ENCODE results near the gene TREM2. TPM values are rescaled to one million over a fixed set of nuclear protein-coding genes. Genes with fewer than 3 reads are reported as not detected.

The TREM2 gene
- total and polyA plus RNA-seq, 2 donors (not counting 1 experiment from before 2014, with no cell fraction given) = 0.33 TPM; not detected in 1

- Histone ChIP-seq H3K4me3 (ENCODE audit: control extremely low read depth in 1 of 5, extremely low read depth in 1 of 5, insufficient read depth in 1 of 5, low read depth in 2 of 5, low read length in 4 of 5) (no peak overlapping the region), H3K9ac (ENCODE audit: low read length) (no peak overlapping the region), H4K20me1 (ENCODE audit: control insufficient read depth, insufficient read depth, low read length, poor library complexity, severe bottlenecking) (no peaks in the 10 kb centered on the region), H3K79me2 (ENCODE audit: control insufficient read depth, insufficient read depth, low read length) (no peaks in the 10 kb centered on the region), H3K4me1 (ENCODE audit: control insufficient read depth in 2 of 2, insufficient read depth in 2 of 2, low read length in 2 of 2) (no peaks in the 10 kb centered on the region), H3K4me2 (replicated peaks; ENCODE audit: low read depth, low read length, poor library complexity, severe bottlenecking) (no peak overlapping the region), H3K9me3 (ENCODE audit: control extremely low read depth in 1 of 3, control insufficient read depth in 2 of 3, insufficient read depth in 1 of 3, low read length in 2 of 3) (no peaks in the 10 kb centered on the region), H3K27me3 (replicated peaks in 1 of 4; ENCODE audit: control extremely low read depth in 1 of 4, control insufficient read depth in 3 of 4, insufficient read depth in 4 of 4, low read length in 3 of 4) (no peaks in the 10 kb centered on the region), H3K36me3 (replicated peaks in 1 of 2; ENCODE audit: control extremely low read depth in 1 of 2, control insufficient read depth in 1 of 2, extremely low read depth in 1 of 2, insufficient read depth in 2 of 2, low read length in 1 of 2) (peaks cover 0 to 9% of the 10 kb centered on the region in 2 experiments), H2AFZ (ENCODE audit: insufficient read depth, low read depth, low read length, poor library complexity, severe bottlenecking) (no peak overlapping the region), H3K27ac (ENCODE audit: low read length in 2 of 2) (no peak overlapping the region)
- H3K9me3 Mint-ChIP-seq (ENCODE audit: insufficient read depth) = no peaks in the 10 kb centered on the region
- no peak for DNase-seq
- 0% methylated on average over 1 of the region's 2 CpGs for WGBS (ENCODE audit: insufficient coverage)
- H3K27ac Mint-ChIP-seq = no peak overlapping the region
- no peak overlapping the region for H3K4me3 Mint-ChIP-seq
- CTCF ChIA-PET = no interaction called here
- no peaks in the 10 kb centered on the region for H3K27me3 Mint-ChIP-seq
- intact Hi-C loops (cut with micrococcal nuclease) = no loop called here
- POLR2A ChIA-PET = no interaction called here
- no peak for ATAC-seq (ENCODE audit: low read depth)
- TF ChIP-seq EZH2 (IDR thresholded peaks at IDR 0.05; ENCODE audit: borderline replicate concordance, insufficient read depth, low read depth, low read length, poor library complexity, severe bottlenecking) (no peak), CTCF (IDR thresholded peaks at IDR 0.05) (no peak)
- H3K4me1 Mint-ChIP-seq = no peaks in the 10 kb centered on the region
Measured at GRCh38 chr6:41132254-41132653, 30.7 kb downstream of the TREM2 start.

- no peak overlapping the region for H3K9ac ChIP-seq (ENCODE audit: low read length)
- no peak for DNase-seq
- H3K9me3 Mint-ChIP-seq (ENCODE audit: insufficient read depth) = no peaks in the 10 kb centered on the region
- no peaks in the 10 kb centered on the region for H3K27me3 Mint-ChIP-seq
- no peak overlapping the region for H3K4me3 Mint-ChIP-seq
- CTCF ChIA-PET = no interaction called here
- H3K4me1 ChIP-seq (ENCODE audit: control insufficient read depth in 2 of 2, insufficient read depth in 2 of 2, low read length in 2 of 2) = no peaks in the 10 kb centered on the region
- H3K79me2 ChIP-seq (ENCODE audit: control insufficient read depth, insufficient read depth, low read length) = no peaks in the 10 kb centered on the region
- H3K27ac Mint-ChIP-seq = no peak overlapping the region
- no peak overlapping the region for H3K27ac ChIP-seq (ENCODE audit: low read length in 2 of 2)
- no peak overlapping the region for H2AFZ ChIP-seq (ENCODE audit: insufficient read depth, low read depth, low read length, poor library complexity, severe bottlenecking)
- POLR2A ChIA-PET = no interaction called here
- TF ChIP-seq CTCF (IDR thresholded peaks at IDR 0.05) (no peak), EZH2 (IDR thresholded peaks at IDR 0.05; ENCODE audit: borderline replicate concordance, insufficient read depth, low read depth, low read length, poor library complexity, severe bottlenecking) (no peak)
- no CpG with 5 or more reads among the region's 3 CpGs for WGBS (ENCODE audit: insufficient coverage)
- peaks cover 3 to 12% of the 10 kb centered on the region in 2 experiments for H3K36me3 ChIP-seq (replicated peaks in 1 of 2; ENCODE audit: control extremely low read depth in 1 of 2, control insufficient read depth in 1 of 2, extremely low read depth in 1 of 2, insufficient read depth in 2 of 2, low read length in 1 of 2)
- H4K20me1 ChIP-seq (ENCODE audit: control insufficient read depth, insufficient read depth, low read length, poor library complexity, severe bottlenecking) = no peaks in the 10 kb centered on the region
- no peaks in the 10 kb centered on the region for H3K4me1 Mint-ChIP-seq
- ATAC-seq (ENCODE audit: low read depth) = no peak
- no peak overlapping the region for H3K4me3 ChIP-seq (ENCODE audit: control extremely low read depth in 1 of 5, extremely low read depth in 1 of 5, insufficient read depth in 1 of 5, low read depth in 2 of 5, low read length in 4 of 5)
- H3K4me2 ChIP-seq (replicated peaks; ENCODE audit: low read depth, low read length, poor library complexity, severe bottlenecking) = no peak overlapping the region
- intact Hi-C loops (cut with micrococcal nuclease) = no loop called here
- no peaks in the 10 kb centered on the region for H3K27me3 ChIP-seq (replicated peaks in 1 of 4; ENCODE audit: control extremely low read depth in 1 of 4, control insufficient read depth in 3 of 4, insufficient read depth in 4 of 4, low read length in 3 of 4)
- no peaks in the 10 kb centered on the region for H3K9me3 ChIP-seq (ENCODE audit: control extremely low read depth in 1 of 3, control insufficient read depth in 2 of 3, insufficient read depth in 1 of 3, low read length in 2 of 3)
Measured at GRCh38 chr6:41125282-41125681, 37.6 kb downstream of the TREM2 start.

Measured in B cell (primary cell).